HuH-7 (cell line): ENCODE measurements around the gene CAMTA1.
A peak's percentile ranks its signal among the peaks of the same experiment; 100 is the strongest.

ENCODE experiments used
- DNase-seq: peaks from one replicate; pipeline ENCODE4 v3.0.0; 2011; ENCODE audit warnings: low spot score

Gene CAMTA1

GRCh38 chr1:7640920-7641585 is 855.8 kb downstream of the CAMTA1 start:
- no peak for DNase-seq

GRCh38 chr1:7641587-7642417 is 856.5 kb downstream of the CAMTA1 start:
- no peak for DNase-seq

- no peak for DNase-seq
These were observed 857.1 kb downstream of the CAMTA1 start for GRCh38 chr1:7642418-7642704.

- no peak for DNase-seq
These were observed 857.7 kb downstream of the CAMTA1 start for GRCh38 chr1:7642781-7643529.

- DNase-seq = no peak
These were observed 858.3 kb downstream of the CAMTA1 start for GRCh38 chr1:7643530-7643929.

- DNase-seq = no peak
These were observed 858.8 kb downstream of the CAMTA1 start for GRCh38 chr1:7644086-7644485.

GRCh38 chr1:7644961-7645750 is 859.9 kb downstream of the CAMTA1 start:
- DNase-seq = no peak

- no peak for DNase-seq
These were observed 860.4 kb downstream of the CAMTA1 start for GRCh38 chr1:7645751-7646048.

GRCh38 chr1:7646164-7646563 is 860.9 kb downstream of the CAMTA1 start:
- DNase-seq = no peak

GRCh38 chr1:7646981-7647901 is 862.0 kb downstream of the CAMTA1 start:
- DNase-seq = peak; percentile 93

GRCh38 chr1:7648761-7649384 is 863.6 kb downstream of the CAMTA1 start:
- DNase-seq = no peak

GRCh38 chr1:7650801-7651200 is 865.5 kb downstream of the CAMTA1 start:
- no peak for DNase-seq

GRCh38 chr1:7651203-7651602 is 865.9 kb downstream of the CAMTA1 start:
- DNase-seq = no peak

- no peak for DNase-seq
These were observed 866.8 kb downstream of the CAMTA1 start for GRCh38 chr1:7652061-7652460.

- DNase-seq = peak; percentile 30
These were observed 867.4 kb downstream of the CAMTA1 start for GRCh38 chr1:7652515-7653098.

GRCh38 chr1:7654725-7655124 is 869.5 kb downstream of the CAMTA1 start:
- DNase-seq = no peak

GRCh38 chr1:7655354-7655753 is 870.1 kb downstream of the CAMTA1 start:
- no peak for DNase-seq

GRCh38 chr1:7656557-7657215 is 871.4 kb downstream of the CAMTA1 start:
- no peak for DNase-seq

GRCh38 chr1:7657287-7658016 is 872.2 kb downstream of the CAMTA1 start:
- no peak for DNase-seq
